Thymus (tissue), 11 donors: Measurements from ENCODE around the gene PEAK1. TPM values are rescaled to one million over a fixed set of nuclear protein-coding genes. Genes with fewer than 3 reads are reported as not detected.
A peak's percentile ranks its signal among the peaks of the same experiment; 100 is the strongest.

Source experiments
- DNase-seq, 9 donors: peaks; one replicate each; pipeline ENCODE4 v3.0.0-alpha.2; 2013; ENCODE audit warnings: low spot score in 9 of 9, low read depth in 6 of 9, missing footprints in 1 of 9
- H3K27ac ChIP-seq, 2 donors: one replicate each; pipeline ENCODE4 v1.5.1; 2013; ENCODE audit warnings: control low read depth in 1 of 2, low read depth in 1 of 2, low read length in 1 of 2, mild to moderate bottlenecking in 1 of 2, moderate library complexity in 1 of 2
- H3K27me3 ChIP-seq, 2 donors: one replicate each; pipeline ENCODE4 v1.5.1; 2013; ENCODE audit warnings: low read length in 1 of 2; ENCODE audit not compliant: control insufficient read depth in 2 of 2, insufficient read depth in 1 of 2
- H3K36me3 ChIP-seq, 2 donors: one replicate each; pipeline ENCODE4 v1.5.1; 2013; ENCODE audit warnings: low read length in 1 of 2, mild to moderate bottlenecking in 1 of 2, moderate library complexity in 1 of 2; ENCODE audit not compliant: control insufficient read depth in 2 of 2, insufficient read depth in 2 of 2
- H3K4me1 ChIP-seq, 2 donors: one replicate each; pipeline ENCODE4 v1.5.1; 2013; ENCODE audit warnings: low read length in 2 of 2; ENCODE audit not compliant: control insufficient read depth in 2 of 2, insufficient read depth in 2 of 2
- H3K4me3 ChIP-seq, 2 donors: one replicate each; pipeline ENCODE4 v1.5.1; 2013; ENCODE audit warnings: low read length in 2 of 2, control low read depth in 1 of 2, mild to moderate bottlenecking in 1 of 2
- H3K9me3 ChIP-seq, 2 donors: one replicate each; pipeline ENCODE4 v1.5.1; 2013; ENCODE audit warnings: low read length in 1 of 2, mild to moderate bottlenecking in 1 of 2; ENCODE audit not compliant: control insufficient read depth in 2 of 2, insufficient read depth in 1 of 2
- whole genome bisulfite sequencing: extraction: QIAGEN DNeasy Blood & Tissue Kit; methylation state at CpG from one replicate; pipeline ENCODE4 v1.1.7; 2013; 5-methylcytosine and 5-hydroxymethylcytosine counted together
- polyA plus RNA-seq: library from polyadenylated mRNA; stranded (reverse); fragments of 200-250 nt; gene quantifications from one replicate; pipeline ENCODE4 v1.2.3, GENCODE V29; 2013
- total RNA-seq: library from RNA; stranded (reverse); fragments of 120-200 nt; gene quantifications from one replicate; pipeline ENCODE4 v1.2.4, GENCODE V29; 2013
- donor health status: healthy.

Gene PEAK1
- total and polyA plus RNA-seq, 2 donors, result 4.7 to 7.8 TPM

- no peak overlapping the region for H3K4me3 ChIP-seq
- H3K4me1 ChIP-seq, result peaks cover 11 to 14% of the 10 kb centered on the region in 2 donors
- no peak overlapping the region for H3K27ac ChIP-seq
Measured at GRCh38 chr15:77068633-77069032, 351.3 kb downstream of the PEAK1 start.

GRCh38 chr15:77067691-77068367 lies 352.1 kb downstream of the PEAK1 start:
- Histone ChIP-seq H3K4me3 (no peak overlapping the region), H3K27me3 (no peaks in the 10 kb centered on the region), H3K27ac (no peak overlapping the region), H3K4me1 (peaks cover 11 to 14% of the 10 kb centered on the region in 2 donors), H3K9me3 (no peaks in the 10 kb centered on the region), H3K36me3 (peaks cover 0 to 3% of the 10 kb centered on the region in 2 donors)
- 85% methylated on average over 3 of the region's 3 CpGs for WGBS
- no peak for DNase-seq

More at GRCh38 chr15:77068633-77069032, 351.3 kb downstream of the PEAK1 start:
- Histone ChIP-seq H3K27me3 (no peaks in the 10 kb centered on the region), H3K36me3 (peaks cover 0 to 3% of the 10 kb centered on the region in 2 donors), H3K9me3 (peaks cover 0 to 2% of the 10 kb centered on the region in 2 donors)
- 98% methylated on average over 7 of the region's 7 CpGs for WGBS
- DNase-seq, result no peak

GRCh38 chr15:77066971-77067690 lies 352.8 kb downstream of the PEAK1 start:
- Histone ChIP-seq H3K27me3 (no peaks in the 10 kb centered on the region), H3K4me3 (no peak overlapping the region), H3K36me3 (peaks cover 0 to 3% of the 10 kb centered on the region in 2 donors), H3K27ac (no peak overlapping the region), H3K4me1 (peaks cover 11 to 14% of the 10 kb centered on the region in 2 donors), H3K9me3 (no peaks in the 10 kb centered on the region)
- DNase-seq, result no peak
- 88% methylated on average over 3 of the region's 3 CpGs for WGBS

GRCh38 chr15:77064539-77065308 lies 355.2 kb downstream of the PEAK1 start:
- Histone ChIP-seq H3K4me3 (no peak overlapping the region), H3K36me3 (peaks cover 0 to 3% of the 10 kb centered on the region in 2 donors), H3K4me1 (peaks cover 10% of the 10 kb centered on the region in 2 donors), H3K27ac (no peak overlapping the region), H3K9me3 (no peaks in the 10 kb centered on the region), H3K27me3 (no peaks in the 10 kb centered on the region)
- WGBS, result 80% methylated on average over 6 of the region's 6 CpGs
- DNase-seq, result no peak

GRCh38 chr15:77064063-77064462 lies 355.8 kb downstream of the PEAK1 start:
- Histone ChIP-seq H3K9me3 (no peaks in the 10 kb centered on the region), H3K4me3 (no peak overlapping the region), H3K36me3 (peaks cover 0 to 3% of the 10 kb centered on the region in 2 donors), H3K27ac (no peak overlapping the region), H3K27me3 (no peaks in the 10 kb centered on the region), H3K4me1 (peaks cover 6 to 7% of the 10 kb centered on the region in 2 donors)
- WGBS, result 92% methylated on average over 2 of the region's 2 CpGs
- no peak for DNase-seq

- H3K4me3 ChIP-seq, result no peak overlapping the region
- no peak for DNase-seq
- H3K4me1 ChIP-seq, result peaks cover 6 to 7% of the 10 kb centered on the region in 2 donors
- no peak overlapping the region for H3K27ac ChIP-seq
- H3K27me3 ChIP-seq, result no peaks in the 10 kb centered on the region
- no peaks in the 10 kb centered on the region for H3K36me3 ChIP-seq
- H3K9me3 ChIP-seq, result no peaks in the 10 kb centered on the region
Measured at GRCh38 chr15:77063249-77063648, 356.7 kb downstream of the PEAK1 start.

- Histone ChIP-seq H3K36me3 (peaks cover 3 to 7% of the 10 kb centered on the region in 2 donors), H3K4me3 (no peak overlapping the region), H3K27me3 (no peaks in the 10 kb centered on the region), H3K4me1 (peaks cover 2 to 7% of the 10 kb centered on the region in 2 donors), H3K9me3 (no peaks in the 10 kb centered on the region), H3K27ac (no peak overlapping the region)
- peak in 1 of 9 donors; percentile 24 for DNase-seq
Measured at GRCh38 chr15:77060546-77060945, 359.4 kb downstream of the PEAK1 start.

- 57% methylated on average over 2 of the region's 2 CpGs for WGBS
- Histone ChIP-seq H3K4me3 (no peak overlapping the region), H3K36me3 (peaks cover 3 to 7% of the 10 kb centered on the region in 2 donors), H3K27me3 (no peaks in the 10 kb centered on the region), H3K4me1 (peaks cover 2 to 7% of the 10 kb centered on the region in 2 donors), H3K27ac (peak overlapping the region in 1 of 2 donors; percentile 72), H3K9me3 (no peaks in the 10 kb centered on the region)
- DNase-seq, result peak in 3 of 9 donors; percentile 28 to 59 (median 47)
Measured at GRCh38 chr15:77059786-77060361, 360.0 kb downstream of the PEAK1 start.
